ENCODE data around the gene TUBGCP5. TPM values are rescaled to one million over a fixed set of nuclear protein-coding genes. Genes with fewer than 3 reads are reported as not detected.
"Not testable (repeated sequence)": the region's sequence is repeated elsewhere in the genome, so short reads cannot be mapped to it uniquely, and the experiment has no call there.

The TUBGCP5 gene
- total RNA-seq, 3 donors from 2014 or later: 17.5 to 19.4 (median 17.6) TPM

- Mint-ChIP-seq H3K4me1 (ENCODE audit: low read depth) (no peaks in the 10 kb centered on the region), H3K36me3 (ENCODE audit: insufficient read depth) (no peaks in the 10 kb centered on the region), H3K9me3 (no peaks in the 10 kb centered on the region), H3K4me3 (no peak overlapping the region), H3K27me3 (ENCODE audit: low read depth) (peaks cover 7% of the 10 kb centered on the region)
- no peak for ATAC-seq
- no peak for DNase-seq
Measured at GRCh38 chr15:23055316-23055715, 15.9 kb upstream of the TUBGCP5 start.

DNA sequence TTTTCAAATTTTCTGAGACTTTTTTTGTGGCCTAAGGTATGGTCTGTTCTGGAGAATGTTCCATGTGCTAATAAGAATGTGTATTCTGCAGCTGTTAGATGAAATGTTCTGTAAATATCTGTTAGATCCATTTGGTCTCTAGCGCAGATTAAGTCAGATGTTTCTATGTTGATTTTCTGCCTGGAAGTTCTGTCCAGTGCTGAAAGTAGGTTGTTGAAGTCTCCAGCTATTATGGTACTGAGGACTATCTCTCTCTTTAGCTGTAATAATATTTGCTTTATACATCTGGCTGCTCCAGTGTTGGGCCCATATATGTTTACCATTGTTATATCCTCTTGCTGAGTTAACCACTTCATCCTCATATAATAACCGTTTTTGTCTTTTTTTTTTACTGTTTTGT is 13.2 kb upstream of the TUBGCP5 start:
- H3K9me3 Mint-ChIP-seq: no peaks in the 10 kb centered on the region
- H3K27me3 Mint-ChIP-seq (ENCODE audit: low read depth): peaks cover 5% of the 10 kb centered on the region
- H3K36me3 Mint-ChIP-seq (ENCODE audit: insufficient read depth): no peaks in the 10 kb centered on the region
- H3K4me3 Mint-ChIP-seq: no peak overlapping the region
- H3K4me1 Mint-ChIP-seq (ENCODE audit: low read depth): no peaks in the 10 kb centered on the region
- ATAC-seq (no peak), DNase-seq (no peak)

- H3K4me1 Mint-ChIP-seq (ENCODE audit: low read depth): no peaks in the 10 kb centered on the region
- no peak for DNase-seq
- no peaks in the 10 kb centered on the region for H3K9me3 Mint-ChIP-seq
- H3K36me3 Mint-ChIP-seq (ENCODE audit: insufficient read depth): no peaks in the 10 kb centered on the region
- peaks cover 4% of the 10 kb centered on the region for H3K27me3 Mint-ChIP-seq (ENCODE audit: low read depth)
- no peak for ATAC-seq
- H3K4me3 Mint-ChIP-seq: no peak overlapping the region
Measured at GRCh38 chr15:23050708-23051107, 11.3 kb upstream of the TUBGCP5 start.

DNA sequence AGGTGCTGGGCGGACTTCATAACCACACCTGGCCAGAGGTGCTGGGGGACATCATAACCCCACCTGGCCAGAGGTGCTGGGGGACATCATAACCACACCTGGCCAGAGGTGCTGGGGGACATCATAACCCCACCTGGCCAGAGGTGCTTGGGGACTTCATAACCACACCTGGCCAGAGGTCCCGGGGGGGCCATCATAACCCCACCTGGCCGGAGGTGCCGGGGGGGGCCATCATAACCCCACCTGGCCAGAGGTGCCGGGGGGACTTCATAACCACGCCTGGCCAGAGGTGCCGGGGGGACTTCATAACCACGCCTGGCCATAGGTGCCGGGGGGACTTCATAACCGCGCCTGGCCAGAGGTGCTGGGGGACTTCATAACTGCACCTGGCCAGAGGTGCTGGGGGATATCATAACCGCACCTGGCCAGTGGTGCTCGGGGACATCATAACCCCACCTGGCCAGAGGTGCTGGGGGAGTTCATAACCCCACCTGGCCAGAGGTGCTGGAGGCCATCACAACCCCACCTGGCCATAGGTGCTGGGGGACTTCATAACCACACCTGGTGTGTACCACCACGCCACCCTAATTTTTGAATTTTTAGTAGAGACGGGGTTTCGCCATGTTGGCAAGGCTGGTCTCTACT is 10.7 kb upstream of the TUBGCP5 start:
- DNase-seq (no peak), ATAC-seq (no peak)
- Mint-ChIP-seq H3K27me3 (ENCODE audit: low read depth) (no peaks in the 10 kb centered on the region), H3K4me1 (ENCODE audit: low read depth) (no peaks in the 10 kb centered on the region), H3K9me3 (no peaks in the 10 kb centered on the region), H3K36me3 (ENCODE audit: insufficient read depth) (no peaks in the 10 kb centered on the region), H3K4me3 (no peak overlapping the region)

DNA sequence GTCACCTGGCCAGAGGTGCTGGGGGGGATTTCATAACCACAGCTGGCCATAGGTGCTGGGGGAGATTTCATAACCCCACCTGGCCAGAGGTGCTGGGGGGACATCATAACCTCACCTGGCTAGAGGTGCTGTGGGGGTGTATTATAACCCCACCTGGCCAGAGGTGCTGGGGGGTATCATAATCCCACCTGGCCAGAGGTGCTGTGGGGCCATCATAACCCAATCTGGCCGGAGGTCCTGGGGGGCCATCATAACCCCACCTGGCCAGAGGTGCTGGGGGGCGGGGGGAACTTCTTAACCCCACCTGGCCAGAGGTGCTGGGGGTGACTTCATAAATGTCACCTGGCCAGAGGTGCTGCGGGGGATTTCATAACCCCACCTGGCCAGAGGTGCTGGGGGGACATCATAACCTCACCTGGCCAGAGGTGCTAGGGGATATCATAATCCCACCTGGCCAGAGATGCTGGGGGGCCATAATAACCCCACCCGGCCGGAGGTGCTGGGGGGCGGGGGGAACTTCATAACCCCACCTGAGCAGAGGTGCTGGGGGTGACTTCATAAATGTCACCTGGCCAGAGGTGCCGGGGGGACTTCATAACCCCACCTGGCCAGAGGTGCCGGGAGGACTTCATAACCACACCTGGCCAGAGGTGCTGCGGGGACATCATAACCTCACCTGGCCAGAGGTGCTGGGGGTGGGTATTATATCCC is 9.4 kb upstream of the TUBGCP5 start:
- ATAC-seq; DNase-seq; H3K36me3 Mint-ChIP-seq (ENCODE audit: insufficient read depth); H3K9me3 Mint-ChIP-seq; H3K27me3 Mint-ChIP-seq (ENCODE audit: low read depth); H3K4me3 Mint-ChIP-seq; H3K4me1 Mint-ChIP-seq (ENCODE audit: low read depth): not testable (repeated sequence)

GRCh38 chr15:23043987-23044386 is 4.6 kb upstream of the TUBGCP5 start:
- H3K9me3 Mint-ChIP-seq; ATAC-seq; H3K36me3 Mint-ChIP-seq (ENCODE audit: insufficient read depth); H3K27me3 Mint-ChIP-seq (ENCODE audit: low read depth); DNase-seq; H3K4me3 Mint-ChIP-seq; H3K4me1 Mint-ChIP-seq (ENCODE audit: low read depth): not testable (repeated sequence)

DNA sequence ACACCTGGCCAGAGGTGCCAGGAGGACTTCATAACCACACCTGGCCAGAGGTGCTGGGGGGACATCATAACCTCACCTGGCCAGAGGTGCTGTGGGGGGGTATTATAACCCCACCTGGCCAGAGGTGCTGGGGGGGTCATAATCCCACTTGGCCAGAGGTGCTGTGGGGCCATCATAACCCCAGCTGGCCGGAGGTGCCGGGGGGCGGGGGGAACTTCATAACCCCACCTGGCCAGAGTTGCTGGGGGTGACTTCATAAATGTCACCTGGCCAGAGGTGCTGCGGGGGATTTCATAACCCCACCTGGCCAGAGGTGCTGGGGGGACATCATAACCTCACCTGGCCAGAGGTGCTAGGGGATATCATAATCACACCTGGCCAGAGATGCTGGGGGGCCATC is 4.2 kb upstream of the TUBGCP5 start:
- not testable (repeated sequence) for H3K27me3 Mint-ChIP-seq (ENCODE audit: low read depth); DNase-seq; H3K4me1 Mint-ChIP-seq (ENCODE audit: low read depth); H3K9me3 Mint-ChIP-seq; H3K36me3 Mint-ChIP-seq (ENCODE audit: insufficient read depth); ATAC-seq; H3K4me3 Mint-ChIP-seq

DNA sequence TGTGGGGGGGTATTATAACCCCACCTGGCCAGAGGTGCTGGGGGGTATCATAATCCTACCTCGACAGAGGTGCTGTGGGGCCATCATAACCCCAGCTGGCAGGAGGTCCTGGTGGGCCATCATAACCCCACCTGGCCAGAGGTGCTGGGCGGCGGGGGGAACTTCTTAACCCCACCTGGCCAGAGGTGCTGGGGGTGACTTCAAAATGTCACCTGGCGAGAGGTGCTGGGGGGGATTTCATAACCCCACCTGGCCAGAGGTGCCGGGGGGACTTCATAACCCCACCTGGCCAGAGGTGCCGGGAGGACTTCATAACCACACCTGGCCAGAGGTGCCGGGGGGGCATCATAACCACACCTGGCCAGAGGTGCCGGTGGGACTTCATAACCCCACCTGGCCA is 2.4 kb upstream of the TUBGCP5 start:
- not testable (repeated sequence) for H3K36me3 Mint-ChIP-seq (ENCODE audit: insufficient read depth); H3K4me3 Mint-ChIP-seq; H3K4me1 Mint-ChIP-seq (ENCODE audit: low read depth); H3K27me3 Mint-ChIP-seq (ENCODE audit: low read depth); DNase-seq; ATAC-seq; H3K9me3 Mint-ChIP-seq

GRCh38 chr15:23039917-23040281 is 530 bp upstream of the TUBGCP5 start:
- DNase-seq (no peak), ATAC-seq (no peak)
- Mint-ChIP-seq H3K27me3 (ENCODE audit: low read depth) (no peaks in the 10 kb centered on the region), H3K9me3 (no peaks in the 10 kb centered on the region), H3K4me3 (peak overlapping the region; percentile 85), H3K36me3 (ENCODE audit: insufficient read depth) (peaks cover 6% of the 10 kb centered on the region), H3K4me1 (ENCODE audit: low read depth) (peaks cover 11% of the 10 kb centered on the region)

DNA sequence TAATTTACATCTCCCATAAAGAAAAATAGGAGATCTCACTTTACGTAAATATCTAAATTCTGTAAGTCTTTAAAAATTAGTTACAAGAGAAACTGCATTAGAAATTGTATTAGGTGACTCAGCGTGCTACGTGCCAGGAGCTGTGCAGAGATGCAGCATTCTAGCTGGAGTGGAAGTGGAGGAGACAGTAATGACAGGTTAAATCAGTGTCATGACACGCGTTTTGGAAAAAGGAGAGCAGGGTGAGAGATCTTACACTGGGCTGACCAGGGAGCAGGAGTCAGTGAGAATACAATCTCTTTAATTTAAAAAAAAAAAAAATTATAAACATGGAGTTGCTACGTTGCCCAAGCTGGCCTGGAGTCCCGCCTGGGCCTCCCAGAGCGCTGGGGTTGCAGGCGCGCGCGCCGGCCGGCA is 635 bp downstream of the TUBGCP5 start:
- peak overlapping the region; percentile 93 for H3K4me3 Mint-ChIP-seq
- DNase-seq (no peak), ATAC-seq (peak in 1 of 2 donors; percentile 0)
- H3K9me3 Mint-ChIP-seq: no peaks in the 10 kb centered on the region
- H3K27me3 Mint-ChIP-seq (ENCODE audit: low read depth): no peaks in the 10 kb centered on the region
- peaks cover 13% of the 10 kb centered on the region for H3K4me1 Mint-ChIP-seq (ENCODE audit: low read depth)
- peaks cover 11% of the 10 kb centered on the region for H3K36me3 Mint-ChIP-seq (ENCODE audit: insufficient read depth)

- DNase-seq: peak; percentile 45
- Mint-ChIP-seq H3K27me3 (ENCODE audit: low read depth) (no peaks in the 10 kb centered on the region), H3K4me1 (ENCODE audit: low read depth) (peaks cover 13% of the 10 kb centered on the region), H3K4me3 (no peak overlapping the region), H3K36me3 (ENCODE audit: insufficient read depth) (peaks cover 15% of the 10 kb centered on the region), H3K9me3 (no peaks in the 10 kb centered on the region)
- ATAC-seq: no peak
Measured at GRCh38 chr15:23035964-23036566, 3.3 kb downstream of the TUBGCP5 start.

DNA sequence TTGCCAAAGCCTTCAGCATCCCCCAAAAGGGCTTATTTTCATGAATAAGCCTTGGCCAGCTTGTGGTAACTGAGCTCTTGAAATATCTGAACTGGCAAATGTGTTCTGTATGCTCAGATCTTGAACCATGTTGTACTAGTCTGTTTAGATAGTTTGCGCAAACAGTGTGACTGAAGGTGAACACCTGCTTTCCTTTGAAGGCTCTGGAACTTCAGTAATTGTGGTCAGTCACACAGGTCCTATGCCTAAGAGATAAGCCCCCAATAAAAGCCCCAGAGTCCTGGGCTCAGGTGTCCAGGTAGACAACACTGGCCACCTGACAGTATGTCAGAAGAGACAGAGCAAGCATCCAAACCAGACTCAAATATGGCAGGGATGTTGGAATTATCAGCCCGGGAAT is 5.4 kb downstream of the TUBGCP5 start:
- no peak for ATAC-seq
- no peaks in the 10 kb centered on the region for H3K9me3 Mint-ChIP-seq
- H3K36me3 Mint-ChIP-seq (ENCODE audit: insufficient read depth): peaks cover 25% of the 10 kb centered on the region
- H3K27me3 Mint-ChIP-seq (ENCODE audit: low read depth): no peaks in the 10 kb centered on the region
- peaks cover 13% of the 10 kb centered on the region for H3K4me1 Mint-ChIP-seq (ENCODE audit: low read depth)
- no peak for DNase-seq
- no peak overlapping the region for H3K4me3 Mint-ChIP-seq

DNA sequence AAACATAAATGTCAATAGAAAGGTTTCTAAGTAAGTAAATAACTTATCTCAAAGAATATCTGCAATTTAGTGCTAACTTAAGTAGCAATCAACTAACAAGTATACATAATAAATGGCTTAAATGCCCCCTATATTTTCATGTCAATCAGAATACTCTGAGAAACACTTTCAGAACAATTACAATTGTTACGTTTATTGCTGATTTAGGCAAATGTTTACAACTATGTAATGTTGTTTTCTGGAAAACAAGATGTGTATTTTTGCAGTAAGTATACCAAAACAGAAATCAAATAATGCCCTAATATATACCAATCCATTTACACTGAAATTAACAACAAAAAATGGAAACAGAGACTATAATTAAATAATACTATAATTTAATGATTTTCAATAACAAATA is 13.2 kb downstream of the TUBGCP5 start:
- H3K9me3 Mint-ChIP-seq: no peaks in the 10 kb centered on the region
- DNase-seq (no peak), ATAC-seq (no peak)
- H3K36me3 Mint-ChIP-seq (ENCODE audit: insufficient read depth): peaks cover 33% of the 10 kb centered on the region
- no peaks in the 10 kb centered on the region for H3K27me3 Mint-ChIP-seq (ENCODE audit: low read depth)
- H3K4me1 Mint-ChIP-seq (ENCODE audit: low read depth): no peaks in the 10 kb centered on the region
- no peak overlapping the region for H3K4me3 Mint-ChIP-seq

DNA sequence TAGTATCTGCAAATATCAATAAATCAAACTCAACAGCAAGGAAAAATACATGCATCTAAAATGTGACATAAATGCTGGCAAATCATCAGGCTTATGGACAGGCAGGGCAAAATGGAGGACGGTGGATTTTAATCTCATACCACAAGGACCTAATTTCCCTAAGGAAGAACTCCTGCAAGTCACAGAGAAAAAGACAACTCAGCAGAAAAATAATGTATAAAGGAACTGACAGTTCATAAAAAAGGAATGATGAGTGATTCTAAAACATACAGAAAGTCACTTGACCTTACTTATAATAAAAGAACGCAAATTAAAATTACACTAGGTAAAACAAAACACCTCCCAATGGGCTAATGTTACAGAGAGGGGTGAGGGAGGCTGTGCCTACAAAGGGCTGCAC is 17.2 kb downstream of the TUBGCP5 start:
- no peaks in the 10 kb centered on the region for H3K27me3 Mint-ChIP-seq (ENCODE audit: low read depth)
- H3K9me3 Mint-ChIP-seq: no peaks in the 10 kb centered on the region
- no peaks in the 10 kb centered on the region for H3K4me1 Mint-ChIP-seq (ENCODE audit: low read depth)
- DNase-seq: no peak
- peaks cover 31% of the 10 kb centered on the region for H3K36me3 Mint-ChIP-seq (ENCODE audit: insufficient read depth)
- H3K4me3 Mint-ChIP-seq: no peak overlapping the region
- ATAC-seq: no peak

DNA sequence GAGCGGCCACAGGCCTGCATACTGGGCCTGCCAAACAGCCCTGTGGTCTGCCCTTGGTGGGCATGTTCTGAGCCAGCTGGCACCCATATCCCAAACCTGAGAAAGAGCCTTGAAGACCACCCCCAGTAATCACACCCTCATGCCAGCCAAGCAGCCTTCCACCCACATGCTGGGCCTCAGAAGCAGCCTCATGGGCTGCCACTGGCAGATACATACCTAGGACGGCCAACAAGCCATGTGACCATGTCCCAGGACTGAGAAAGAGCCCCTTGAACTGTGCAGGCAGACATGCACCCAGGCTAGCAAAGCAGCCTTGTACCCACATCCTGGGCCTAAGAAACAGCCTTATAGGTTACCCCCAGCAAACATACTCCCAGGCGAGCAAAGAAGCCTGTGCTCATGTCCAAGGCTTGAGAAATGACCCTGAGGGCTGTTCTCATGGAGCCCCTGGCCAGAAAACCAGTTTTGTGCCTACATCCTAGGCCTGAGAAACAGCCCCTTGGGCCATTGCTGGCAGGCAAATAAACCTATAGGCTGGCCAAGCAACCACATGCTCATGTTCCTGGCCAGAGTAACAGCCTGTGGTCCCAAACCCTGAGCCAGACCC is 24.9 kb downstream of the TUBGCP5 start:
- Mint-ChIP-seq H3K27me3 (ENCODE audit: low read depth) (no peaks in the 10 kb centered on the region), H3K36me3 (ENCODE audit: insufficient read depth) (peaks cover 35% of the 10 kb centered on the region)
- no peak for ATAC-seq

More for the DNA sequence above, 24.9 kb downstream of the TUBGCP5 start:
- H3K9me3 Mint-ChIP-seq: no peaks in the 10 kb centered on the region
- no peak for DNase-seq
- H3K4me1 Mint-ChIP-seq (ENCODE audit: low read depth): no peaks in the 10 kb centered on the region
- H3K4me3 Mint-ChIP-seq: no peak overlapping the region

All from activated T-cell treated with anti-CD3 and anti-CD28 coated beads, Interleukin-2, amount 50 U/mL, for 4 hours (primary cell).